Vagina (tissue), 2 donors: ENCODE results near the gene PLK5. TPM values are rescaled to one million over a fixed set of nuclear protein-coding genes. Genes with fewer than 3 reads are reported as not detected.
"Not testable (repeated sequence)": the region's sequence is repeated elsewhere in the genome, so short reads cannot be mapped to it uniquely, and the experiment has no call there.

Source experiments
- DNase-seq, 2 donors: peaks; one replicate each; pipeline ENCODE4 v3.0.0-alpha.2; 2017; ENCODE audit errors: extremely low spot score in 2 of 2
- H3K27ac ChIP-seq: fragments of 200-600 bp; sonication (generic); one replicate; pipeline ENCODE4 v1.5.1; 2019
- H3K27me3 ChIP-seq: fragments of 200-600 bp; sonication (generic); one replicate; pipeline ENCODE4 v1.5.1; 2019
- H3K36me3 ChIP-seq, 2 donors: fragments of 200-600 bp; sonication (generic); one replicate each; pipeline ENCODE4 v1.5.1; 2017 to 2019
- H3K4me1 ChIP-seq: fragments of 200-600 bp; sonication (generic); one replicate; pipeline ENCODE4 v1.5.1; 2019
- H3K4me3 ChIP-seq, 2 donors: fragments of 200-600 bp; sonication (generic); 1 replicate in 1 of 2; 2 replicates in 1 of 2; pipeline ENCODE4 v1.5.1; 2016 to 2019
- H3K9me3 ChIP-seq: fragments of 200-600 bp; sonication (generic); one replicate; pipeline ENCODE4 v1.5.1; 2019
- CTCF ChIP-seq, 3 experiments: fragments of 450-650 bp in 2 of 3; fragments of 200-600 bp in 1 of 3; sonication (generic) in 1 of 3; IDR thresholded peaks; one replicate each; pipeline ENCODE4 v1.5.1; 2017 to 2019; ENCODE audit warnings: antibody characterized with exemption in 3 of 3, mild to moderate bottlenecking in 2 of 3, moderate library complexity in 2 of 3
- POLR2A ChIP-seq, 2 donors: fragments of 450-650 bp; IDR thresholded peaks; one replicate each; pipeline ENCODE4 v1.6.1; 2017; ENCODE audit warnings: antibody characterized with exemption in 2 of 2, mild to moderate bottlenecking in 2 of 2, moderate library complexity in 2 of 2
- POLR2AphosphoS5 ChIP-seq, 2 donors: sonication (generic); formaldehyde crosslinking; IDR thresholded peaks; one replicate each; pipeline ENCODE4 v1.9.0; 2017; ENCODE audit warnings: antibody characterized with exemption in 2 of 2, mild to moderate bottlenecking in 2 of 2, low read depth in 1 of 2; ENCODE audit not compliant: insufficient read depth in 1 of 2
- intact Hi-C: fragments of 100-400 bp; cut with DNase I; formaldehyde crosslinking; loops from one replicate; pipeline ENCODE4 v1.15.1; 2023
- total RNA-seq: library from RNA; depleted of rRNA; stranded (reverse); fragments of >200 nt; gene quantifications from one replicate; pipeline ENCODE4 v1.2.3, GENCODE V29; 2016

The PLK5 gene
- 0.49 TPM for total RNA-seq

GRCh38 chr19:1523412-1524286 is at the start of gene PLK5:
Gene PLK5, plus strand, starts transcription at chr19:1524077. Its CDS starts 2,920 bp downstream, at chr19:1526997.
- H3K9me3 ChIP-seq = no peaks in the 10 kb centered on the region
- peaks cover 36% of the 10 kb centered on the region for H3K4me1 ChIP-seq
- TF ChIP-seq POLR2AphosphoS5 (IDR thresholded peaks at IDR 0.05; ENCODE audit: insufficient read depth in 1 of 2, low read depth in 1 of 2) = no peak
- peak in 1 of 2 donors; percentile 62 for TF ChIP-seq POLR2A (IDR thresholded peaks at IDR 0.05)
- no peaks in the 10 kb centered on the region for H3K36me3 ChIP-seq
- peak within 1 kb of the TSS; percentile 40 to 59 for H3K4me3 ChIP-seq
- no peak for DNase-seq
- no peaks in the 10 kb centered on the region for H3K27me3 ChIP-seq
- intact Hi-C loops = no loop called here
- peak within 1 kb of the TSS; percentile 88 for H3K27ac ChIP-seq

GRCh38 chr19:1474765-1475351 is 49.0 kb upstream of the PLK5 start:
- no peak overlapping the region for H3K4me3 ChIP-seq
- H3K27ac ChIP-seq = no peak overlapping the region
- peaks cover 0 to 11% of the 10 kb centered on the region in 2 donors for H3K36me3 ChIP-seq
- no peak for DNase-seq
- H3K27me3 ChIP-seq = peaks cover 4% of the 10 kb centered on the region
- peaks cover 58% of the 10 kb centered on the region for H3K4me1 ChIP-seq
- TF ChIP-seq POLR2AphosphoS5 (IDR thresholded peaks at IDR 0.05; ENCODE audit: insufficient read depth in 1 of 2, low read depth in 1 of 2) = no peak
- TF ChIP-seq CTCF (IDR thresholded peaks at IDR 0.05) = no peak
- TF ChIP-seq POLR2A (IDR thresholded peaks at IDR 0.05) = no peak
- H3K9me3 ChIP-seq = no peaks in the 10 kb centered on the region
- intact Hi-C loops = no loop called here

DNA sequence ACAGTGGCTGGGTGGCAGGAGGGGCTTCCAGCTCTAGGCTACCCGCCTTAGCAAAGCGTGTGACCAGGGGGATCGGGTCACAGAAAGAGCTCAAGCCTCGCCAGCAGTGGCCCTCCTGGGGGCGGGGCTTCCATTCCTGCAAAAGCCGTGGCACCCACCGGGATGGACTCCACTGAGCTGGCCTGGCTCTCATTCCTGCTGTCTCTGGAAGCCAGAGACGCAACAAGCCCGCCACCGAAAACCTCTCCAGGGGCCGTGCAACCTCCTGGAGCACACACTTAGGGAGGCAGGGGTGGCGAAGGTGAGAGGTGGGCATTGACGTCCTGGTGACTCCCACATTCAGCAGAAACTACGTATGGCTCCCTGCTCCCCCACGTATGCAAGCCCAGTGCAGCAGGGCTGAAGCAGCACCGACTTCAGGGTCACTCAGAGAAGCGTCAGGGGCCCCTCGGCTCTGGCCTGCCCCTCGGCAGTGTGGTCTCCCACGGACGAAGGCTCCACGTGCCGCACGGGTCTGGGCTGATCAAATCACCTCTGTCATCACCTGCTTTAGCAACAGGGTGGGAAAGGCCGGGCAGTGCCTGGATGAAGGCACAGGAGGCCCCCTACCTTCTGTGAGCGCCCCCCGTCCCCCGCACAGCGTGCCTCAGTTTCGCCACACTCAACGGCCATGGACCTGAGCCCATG is 48.0 kb upstream of the PLK5 start:
- Histone ChIP-seq H3K9me3 (no peaks in the 10 kb centered on the region), H3K27me3 (peaks cover 4% of the 10 kb centered on the region), H3K36me3 (peaks cover 0 to 11% of the 10 kb centered on the region in 2 donors), H3K4me1 (peaks cover 48% of the 10 kb centered on the region), H3K27ac (no peak overlapping the region), H3K4me3 (no peak overlapping the region)
- intact Hi-C loops = no loop called here
- TF ChIP-seq POLR2AphosphoS5 (IDR thresholded peaks at IDR 0.05; ENCODE audit: insufficient read depth in 1 of 2, low read depth in 1 of 2) (no peak), POLR2A (IDR thresholded peaks at IDR 0.05) (no peak), CTCF (IDR thresholded peaks at IDR 0.05) (no peak)
- no peak for DNase-seq

GRCh38 chr19:1477056-1477455 is 46.8 kb upstream of the PLK5 start:
- intact Hi-C loops, H3K9me3 ChIP-seq, H3K4me3 ChIP-seq, H3K27me3 ChIP-seq, H3K27ac ChIP-seq, DNase-seq: not testable (repeated sequence)
- Histone ChIP-seq H3K4me1 (peaks cover 37% of the 10 kb centered on the region), H3K36me3 (peaks cover 0 to 11% of the 10 kb centered on the region in 2 donors)

DNA sequence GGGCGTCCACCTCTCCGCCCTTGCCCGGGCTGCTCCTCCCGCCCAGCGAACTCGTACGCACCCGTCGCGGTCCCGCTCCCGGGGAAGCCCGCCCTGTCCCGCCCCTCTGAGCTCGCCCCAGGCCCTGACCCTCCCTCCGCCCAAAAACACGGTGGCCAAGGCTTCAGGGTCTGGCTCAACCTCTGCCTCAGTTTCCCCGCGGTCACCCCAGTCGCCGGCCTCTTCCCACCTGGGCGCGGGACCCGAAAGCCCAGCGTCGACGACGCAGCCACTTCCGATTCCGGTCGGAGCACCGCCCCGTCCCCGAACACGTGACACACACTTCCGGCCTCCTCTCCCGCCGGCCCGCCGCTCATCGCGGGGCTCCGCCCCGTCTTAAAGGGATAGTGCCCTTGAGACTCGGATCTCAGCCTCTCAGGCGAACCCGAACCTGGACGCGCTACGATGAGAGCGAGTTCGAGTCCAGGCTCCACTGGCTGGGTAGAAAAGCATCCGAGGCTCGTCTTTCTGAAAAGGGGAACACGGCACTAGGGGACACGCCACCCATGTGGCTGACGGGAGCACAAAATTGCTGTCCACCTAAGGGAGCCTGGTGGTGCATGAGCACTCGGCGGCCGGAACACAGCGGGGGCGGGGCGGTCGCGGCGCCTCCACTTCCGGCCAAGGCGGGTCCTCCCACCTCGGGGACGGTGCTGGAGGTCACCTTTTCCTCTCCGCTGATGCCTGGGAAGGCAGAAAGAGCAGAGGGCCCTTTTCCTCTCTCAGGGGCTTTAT is 44.8 kb upstream of the PLK5 start, which contains the start of gene C19orf25:
TSS of gene C19orf25 (minus strand) at position 282 of the 774 bp plus-strand sequence. CDS start 312 bp downstream, outside the sequence.
- Histone ChIP-seq H3K27me3 (no peaks in the 10 kb centered on the region), H3K4me3 (peak within 1 kb of the TSS; percentile 72 to 97), H3K36me3 (peaks cover 0 to 11% of the 10 kb centered on the region in 2 donors), H3K27ac (peak within 1 kb of the TSS; percentile 75), H3K4me1 (peaks cover 34% of the 10 kb centered on the region), H3K9me3 (no peaks in the 10 kb centered on the region)
- DNase-seq = peak in 1 of 2 donors; percentile 94
- intact Hi-C loops = no loop called here
- TF ChIP-seq POLR2AphosphoS5 (IDR thresholded peaks at IDR 0.05; ENCODE audit: insufficient read depth in 1 of 2, low read depth in 1 of 2) (peak; percentile 88 to 98), CTCF (IDR thresholded peaks at IDR 0.05) (peak in 1 of 3 experiments; percentile 4), POLR2A (IDR thresholded peaks at IDR 0.05) (peak in 1 of 2 donors; percentile 58)
